ENCODE results near the gene CPLANE1. TPM values are rescaled to one million over a fixed set of nuclear protein-coding genes. Genes with fewer than 3 reads are reported as not detected.
"Not testable (repeated sequence)": the region's sequence is repeated elsewhere in the genome, so short reads cannot be mapped to it uniquely, and the experiment has no call there.

The CPLANE1 gene
- total RNA-seq = 81.1 TPM

DNA sequence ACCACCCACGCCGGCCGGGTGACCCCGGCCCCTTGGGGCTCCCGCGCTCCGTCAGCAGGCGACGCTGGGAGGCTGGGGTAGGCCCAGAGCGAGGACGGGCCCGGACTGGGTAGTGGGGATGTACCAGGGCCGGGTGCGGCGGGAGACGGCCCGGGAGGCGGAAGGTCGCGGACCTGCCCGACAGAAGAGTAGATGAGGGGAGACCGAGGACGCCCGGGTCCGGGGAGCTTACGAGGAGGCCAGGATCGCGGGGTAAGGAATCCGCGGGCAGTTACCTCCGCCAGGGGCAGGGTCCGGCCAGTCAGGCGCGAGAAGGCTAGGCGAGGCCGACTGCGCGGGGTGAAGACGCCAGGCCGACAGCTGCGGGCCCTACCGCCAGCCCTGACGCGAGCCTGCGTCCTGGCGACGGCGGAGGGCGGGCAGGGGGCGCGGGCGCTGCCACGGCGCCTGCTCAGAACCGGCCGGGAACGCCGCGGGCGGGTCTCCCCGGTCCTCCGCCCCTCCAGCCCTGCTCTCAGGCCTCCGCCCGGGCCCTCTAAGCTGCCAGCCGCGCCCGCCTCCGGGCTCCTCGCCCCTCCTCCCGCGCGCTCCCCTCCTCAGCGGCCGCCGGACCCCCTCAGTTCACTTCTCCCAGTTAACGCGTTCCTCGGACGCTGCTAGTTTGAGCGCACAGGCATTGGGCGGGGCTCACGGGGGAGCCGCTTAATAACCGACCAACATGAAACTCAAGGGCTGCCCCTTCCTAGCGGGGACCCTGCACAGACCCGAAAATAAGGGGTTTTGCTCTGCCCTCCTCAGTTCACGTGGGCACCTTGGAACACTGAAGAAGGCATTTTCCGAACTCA, at the start of gene CPLANE1:
Gene CPLANE1, minus strand, starts transcription at position 407 of the 845 bp plus-strand sequence. CDS start 1,678 bp downstream, outside the sequence.
- DNase-seq (ENCODE audit: low spot score in 2 of 2) (peak; percentile 75 to 83), FAIRE-seq (no peak)

DNA sequence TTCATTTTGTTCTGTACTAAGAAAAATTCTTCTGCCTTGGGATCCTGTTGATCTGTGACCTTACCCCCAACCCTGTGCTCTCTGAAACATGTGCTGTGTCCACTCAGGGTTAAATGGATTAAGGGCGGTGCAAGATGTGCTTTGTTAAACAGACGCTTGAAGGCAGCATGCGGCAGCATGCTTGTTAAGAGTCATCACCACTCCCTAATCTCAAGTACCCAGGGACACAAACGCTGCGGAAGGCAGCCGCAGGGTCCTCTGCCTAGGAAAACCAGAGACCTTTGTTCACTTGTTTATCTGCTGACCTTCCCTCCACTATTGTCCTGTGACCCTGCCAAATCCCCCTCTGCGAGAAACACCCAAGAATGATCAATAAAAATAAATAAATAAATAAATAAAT, 47.1 kb upstream of the CPLANE1 start:
- not testable (repeated sequence) for FAIRE-seq; DNase-seq (ENCODE audit: low spot score in 2 of 2)

DNA sequence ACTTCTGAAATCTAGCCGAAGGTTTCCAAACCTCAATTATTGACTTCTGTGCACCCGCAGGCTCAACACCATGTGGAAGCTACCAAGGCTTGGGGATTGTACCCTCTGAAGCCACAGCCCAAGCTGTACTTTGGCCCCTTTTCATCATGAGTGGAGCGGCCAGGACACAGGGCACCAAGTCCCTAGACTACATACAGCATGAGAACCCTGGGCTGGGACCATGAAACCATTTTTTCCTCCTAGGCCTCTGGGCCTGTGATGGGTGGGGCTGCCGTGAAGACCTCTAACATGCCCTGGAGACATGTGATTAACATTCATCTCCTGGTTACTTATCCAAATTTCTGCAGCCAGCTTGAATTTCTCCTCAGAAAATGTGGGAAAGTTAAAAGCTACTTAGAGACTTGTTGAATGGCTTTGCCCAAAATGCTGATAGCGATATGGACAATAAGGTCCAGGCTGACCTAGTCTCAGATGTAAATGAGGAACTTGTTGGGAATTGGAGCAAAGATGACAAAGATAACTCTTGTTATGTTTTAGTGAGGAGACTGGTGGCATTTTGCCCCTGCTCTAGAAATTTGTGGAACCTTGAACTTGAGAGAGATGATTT, 34.1 kb upstream of the CPLANE1 start:
- no peak for FAIRE-seq
- DNase-seq (ENCODE audit: low spot score in 2 of 2) = no peak

DNA sequence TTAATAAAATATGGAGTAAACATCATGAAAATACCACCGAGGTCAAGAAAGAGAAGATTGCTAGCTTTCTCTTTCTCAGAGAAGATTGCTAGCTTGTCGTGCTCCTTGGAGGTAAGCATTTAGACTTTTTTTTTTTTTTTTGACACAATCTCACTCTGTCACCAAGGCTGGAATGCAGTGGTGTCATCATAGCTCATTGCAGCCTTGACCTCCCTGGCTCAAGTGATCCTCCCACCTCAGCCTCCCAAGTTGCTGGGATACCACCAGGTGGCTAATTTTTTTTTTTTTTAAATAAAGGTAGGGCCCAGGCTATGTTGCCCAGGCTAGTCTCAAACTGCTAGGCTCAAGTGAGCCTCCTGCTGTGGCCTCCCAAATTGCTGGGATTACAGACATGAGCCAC, 26.3 kb upstream of the CPLANE1 start:
- no peak for DNase-seq (ENCODE audit: low spot score in 2 of 2)
- FAIRE-seq = no peak

DNA sequence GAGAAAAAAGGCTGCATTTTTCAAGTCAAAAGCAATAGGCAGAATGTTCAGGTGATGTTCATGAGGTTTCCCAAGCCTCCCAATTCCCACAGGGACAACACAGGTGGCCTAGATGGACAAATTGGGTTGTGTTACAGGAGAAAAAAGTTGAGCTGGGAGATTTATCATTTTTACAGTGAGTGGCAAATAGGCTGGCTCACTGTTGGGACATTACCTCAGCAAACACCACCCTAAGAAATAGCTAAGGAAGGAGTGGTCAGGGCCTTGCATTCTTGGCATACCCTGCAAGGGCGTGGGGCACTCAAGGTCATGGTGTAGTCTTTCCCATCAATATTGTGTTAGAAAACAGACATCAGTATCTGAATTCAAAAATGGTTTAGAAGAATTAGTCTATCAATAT, 23.3 kb upstream of the CPLANE1 start:
- no peak for FAIRE-seq
- no peak for DNase-seq (ENCODE audit: low spot score in 2 of 2)

DNA sequence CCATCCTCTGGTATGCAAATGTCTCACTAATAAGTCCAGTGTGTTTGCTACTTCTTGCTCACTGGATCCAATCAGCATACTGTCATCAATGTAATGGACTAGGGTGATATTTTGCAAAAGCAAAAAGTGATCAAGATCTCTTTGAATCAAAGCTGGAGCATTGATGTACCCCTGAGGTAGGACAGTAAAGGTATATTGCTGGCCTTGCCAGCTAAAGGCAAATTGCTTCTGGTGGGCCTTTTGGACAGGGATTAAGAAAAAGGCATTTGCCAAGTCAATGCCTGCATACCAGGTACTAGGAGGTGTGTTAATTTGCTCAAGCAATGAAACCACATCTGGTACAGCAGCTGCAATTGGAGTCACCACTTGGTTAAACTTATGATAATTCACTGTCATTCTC, 18.9 kb upstream of the CPLANE1 start:
- FAIRE-seq; DNase-seq (ENCODE audit: low spot score in 2 of 2): not testable (repeated sequence)

DNA sequence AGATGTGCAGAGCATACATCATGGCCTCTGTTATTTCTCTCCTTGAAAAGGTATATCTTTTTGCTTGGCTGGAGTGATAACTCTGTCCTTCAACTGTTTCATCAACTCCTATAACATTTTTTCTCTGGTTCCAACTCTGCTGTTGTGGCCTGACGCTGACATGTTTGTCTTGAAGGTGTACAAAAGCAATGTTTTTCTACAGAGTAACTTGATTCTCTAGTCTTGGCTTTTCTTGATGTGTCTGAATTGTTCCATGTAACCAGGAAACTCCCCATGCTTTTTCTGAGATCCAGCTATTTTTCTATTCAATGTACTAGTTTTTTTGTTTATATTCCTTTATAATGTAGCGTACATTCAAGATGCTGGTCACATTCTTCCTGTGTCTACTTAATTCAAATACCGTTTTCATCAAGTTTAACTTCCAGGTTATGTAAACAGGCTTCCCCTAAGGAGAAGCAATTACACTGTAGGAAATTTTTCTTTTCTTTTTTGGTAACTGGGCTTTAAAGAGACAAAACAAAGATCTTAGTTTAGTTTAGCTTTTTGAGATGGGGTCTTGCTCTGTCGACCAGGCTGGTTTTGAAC, 6.7 kb upstream of the CPLANE1 start:
- FAIRE-seq (no peak), DNase-seq (ENCODE audit: low spot score in 2 of 2) (no peak)

DNA sequence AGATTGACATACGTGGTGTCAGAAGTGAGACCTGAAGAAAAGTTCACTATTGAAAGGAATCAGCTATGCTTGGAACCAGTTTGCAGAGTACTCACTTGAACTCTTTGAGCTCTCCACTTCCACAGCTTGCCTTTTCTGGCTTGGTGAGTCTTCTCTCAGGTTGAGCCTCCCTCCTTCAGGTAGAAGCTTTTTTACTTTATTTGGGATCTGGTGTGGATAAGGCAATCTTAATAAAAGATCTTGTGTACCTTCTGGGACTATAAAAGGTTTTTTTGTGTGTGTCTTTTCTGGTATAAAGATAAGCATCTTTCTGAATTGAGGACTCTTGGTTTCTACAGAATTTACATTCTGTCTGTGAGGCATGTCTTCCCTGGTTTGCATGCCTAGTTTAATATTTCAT, 5.4 kb upstream of the CPLANE1 start:
- FAIRE-seq (no peak), DNase-seq (ENCODE audit: low spot score in 2 of 2) (no peak)

DNA sequence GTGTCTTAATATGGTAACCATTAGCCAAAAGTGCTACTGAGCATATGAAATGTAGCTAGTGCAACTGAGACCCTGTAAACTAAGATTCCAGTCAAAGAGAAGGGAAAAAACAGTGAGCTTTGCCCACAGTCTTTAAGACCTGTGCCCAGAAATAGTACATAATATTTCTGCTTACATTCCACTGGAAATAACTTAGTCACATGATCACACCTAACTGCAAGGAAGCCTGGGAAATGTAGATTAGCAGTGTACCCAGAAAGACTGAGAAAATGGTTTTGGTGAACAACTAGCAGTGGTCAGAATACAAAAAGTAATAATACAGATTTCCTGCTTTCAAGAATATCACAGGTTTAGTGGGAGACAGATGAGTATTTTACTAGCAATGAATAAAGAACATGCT, 2.5 kb upstream of the CPLANE1 start:
- FAIRE-seq = no peak
- DNase-seq (ENCODE audit: low spot score in 2 of 2) = no peak

DNA sequence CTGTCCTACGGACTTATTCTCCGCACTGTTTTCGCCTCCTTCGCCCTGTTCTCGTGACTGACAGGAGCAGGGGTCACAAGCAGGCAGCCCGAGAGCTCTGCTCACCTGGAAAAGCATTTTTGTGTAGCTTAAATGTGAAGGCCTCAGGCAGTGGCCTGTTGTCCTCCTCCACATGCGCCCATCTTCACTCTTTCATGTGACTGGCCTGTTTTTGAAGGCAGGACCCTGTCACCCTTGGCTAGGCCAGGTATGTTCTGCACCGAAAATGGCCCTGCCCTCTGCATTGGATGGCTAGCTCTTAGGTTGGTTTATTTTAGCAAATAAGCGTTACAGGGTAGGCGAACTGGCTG, 614 bp upstream of the CPLANE1 start:
- no peak for DNase-seq (ENCODE audit: low spot score in 2 of 2)
- no peak for FAIRE-seq

DNA sequence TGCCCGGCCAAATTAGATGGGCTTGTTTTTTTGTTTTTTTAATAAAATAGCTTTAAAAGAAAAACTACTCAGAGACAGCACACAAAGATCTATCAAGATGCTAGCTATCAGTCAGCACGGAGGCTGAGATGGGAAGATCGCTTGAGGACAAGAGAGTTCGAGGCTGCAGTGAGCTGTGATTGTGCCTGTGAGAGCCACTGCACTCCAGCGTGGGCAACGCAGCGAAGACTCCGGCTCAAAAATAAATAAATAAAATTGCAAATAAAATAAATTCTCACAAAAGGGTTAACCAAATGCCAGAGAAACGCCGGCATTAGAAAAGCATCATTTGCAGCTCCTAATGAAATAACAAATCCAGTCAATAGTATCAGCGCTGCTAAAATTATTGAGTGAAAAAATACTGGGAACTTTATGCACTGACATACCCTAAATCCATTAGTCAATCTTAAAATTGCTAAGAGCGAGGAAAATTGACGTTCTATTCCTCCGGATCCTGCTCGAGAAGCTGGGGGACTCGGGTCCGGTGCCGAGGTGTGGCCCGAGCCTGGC, 681 bp downstream of the CPLANE1 start:
- FAIRE-seq (no peak), DNase-seq (ENCODE audit: low spot score in 2 of 2) (no peak)

DNA sequence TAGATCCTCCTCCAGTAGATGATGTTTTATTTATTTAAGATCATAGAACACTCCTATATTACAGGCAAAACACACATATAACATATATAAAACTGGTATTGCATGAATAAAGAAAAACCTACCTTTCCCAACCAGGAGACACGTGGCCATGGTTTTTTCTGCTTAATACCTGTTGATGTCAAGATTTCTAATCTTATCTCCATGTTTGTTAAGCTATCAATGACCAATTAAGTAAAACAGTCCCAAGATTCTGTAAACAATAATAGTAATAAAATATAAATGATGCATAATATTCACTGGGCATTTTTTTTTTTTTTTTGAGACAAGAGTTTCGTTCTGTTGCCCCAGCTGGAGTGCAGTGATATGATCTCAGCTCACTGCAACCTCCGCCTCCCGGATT, 1.7 kb downstream of the CPLANE1 start:
- no peak for FAIRE-seq
- no peak for DNase-seq (ENCODE audit: low spot score in 2 of 2)

DNA sequence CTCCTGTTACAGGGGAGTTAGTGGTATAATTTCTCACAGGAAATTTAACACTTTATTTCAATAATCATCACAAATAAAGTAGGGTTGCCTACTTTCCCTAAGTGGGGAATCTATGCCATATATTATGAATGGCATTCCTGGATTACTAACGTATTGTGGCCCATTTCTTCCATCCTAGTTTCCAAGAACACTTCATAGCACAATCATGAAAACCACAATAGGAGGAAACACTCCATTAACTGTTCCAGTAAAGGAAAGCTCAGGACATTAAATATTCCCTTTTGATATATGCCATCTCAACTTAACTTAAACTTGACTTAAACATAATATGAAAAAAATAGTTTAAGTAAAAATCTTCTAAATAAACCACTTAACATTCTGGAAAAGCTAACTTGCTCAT, 2.1 kb downstream of the CPLANE1 start:
- no peak for FAIRE-seq

DNA sequence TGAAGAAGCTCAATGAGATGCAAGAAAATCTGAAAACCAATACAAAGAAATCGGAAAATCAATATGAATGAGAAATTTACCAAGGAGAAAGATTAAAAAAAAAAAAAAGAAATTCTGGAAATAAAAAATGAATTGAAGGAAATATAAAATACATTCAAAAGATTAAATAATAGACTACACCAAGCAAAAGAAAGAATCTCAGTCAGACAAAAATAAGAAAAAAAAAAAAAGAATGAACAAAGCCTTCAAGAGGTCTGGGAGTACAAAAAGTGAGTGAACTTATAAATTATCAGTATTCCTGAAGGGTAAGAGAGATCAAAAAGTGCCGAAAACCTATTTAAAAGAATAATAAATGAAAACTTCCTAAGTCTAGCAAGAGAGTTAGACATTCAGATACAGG, 14.9 kb downstream of the CPLANE1 start:
- FAIRE-seq = peak; percentile 69
- no peak for DNase-seq (ENCODE audit: low spot score in 2 of 2)

More for the DNA sequence above, 2.1 kb downstream of the CPLANE1 start:
- no peak for DNase-seq (ENCODE audit: low spot score in 2 of 2)

DNA sequence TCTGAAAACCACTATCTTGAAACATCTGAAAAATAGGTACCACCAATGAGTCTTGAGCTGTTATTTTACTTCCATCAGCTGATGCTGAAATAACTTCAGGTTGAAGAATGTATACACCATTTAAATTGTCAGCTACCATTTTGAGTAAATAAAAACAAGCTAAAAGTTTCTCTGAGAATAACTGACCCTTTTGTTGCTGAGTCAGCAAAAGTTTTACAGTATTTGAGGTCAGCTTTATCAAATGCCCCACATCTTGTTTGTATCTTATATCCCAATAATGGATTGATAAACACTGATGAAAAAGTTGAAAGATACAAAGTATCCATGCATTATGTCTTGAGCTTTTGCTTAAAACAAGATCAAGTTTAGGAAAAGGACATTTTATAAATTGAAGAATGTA, 22.8 kb downstream of the CPLANE1 start:
- no peak for FAIRE-seq

DNA sequence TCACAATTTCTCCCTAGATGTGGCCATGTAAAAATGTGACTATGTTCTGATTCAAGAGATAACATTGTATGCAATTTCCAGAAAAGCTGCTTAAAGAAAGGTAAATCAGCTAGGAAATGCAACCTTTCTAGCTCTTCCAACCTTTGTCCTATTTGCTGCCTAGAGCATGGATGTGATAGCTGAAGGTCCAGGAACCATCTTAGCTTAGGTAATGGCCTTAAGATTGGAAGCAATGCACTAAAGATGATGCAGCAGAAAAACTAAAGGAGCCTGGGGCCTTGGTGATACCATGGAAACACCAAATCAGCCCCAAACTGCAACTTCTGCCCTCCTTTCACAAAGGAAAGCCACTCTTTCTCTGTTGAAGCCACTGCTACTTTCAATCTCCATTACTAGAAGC, 27.0 kb downstream of the CPLANE1 start:
- no peak for DNase-seq (ENCODE audit: low spot score in 2 of 2)
- no peak for FAIRE-seq

More for the DNA sequence above, 22.8 kb downstream of the CPLANE1 start:
- DNase-seq (ENCODE audit: low spot score in 2 of 2) = no peak

DNA sequence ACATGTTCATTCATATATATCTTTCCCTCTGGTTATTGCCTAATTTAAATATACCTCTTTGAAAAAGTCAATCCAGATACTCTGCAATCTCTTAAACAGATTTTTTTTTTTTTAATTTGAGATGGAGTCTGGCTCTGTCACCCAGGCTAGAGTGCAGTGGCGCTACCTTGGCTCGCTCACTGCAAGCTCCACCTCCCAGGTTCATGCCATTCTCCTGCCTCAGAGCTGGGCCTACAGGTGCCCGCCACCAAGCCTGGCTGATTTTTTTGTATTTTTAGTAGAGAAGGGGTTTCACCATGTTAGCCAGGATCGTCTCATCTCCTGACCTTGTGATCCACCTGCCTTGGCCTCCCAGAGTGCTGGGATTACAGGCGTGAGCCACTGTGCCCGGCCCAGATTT, 28.8 kb downstream of the CPLANE1 start:
- DNase-seq (ENCODE audit: low spot score in 2 of 2); FAIRE-seq: not testable (repeated sequence)

DNA sequence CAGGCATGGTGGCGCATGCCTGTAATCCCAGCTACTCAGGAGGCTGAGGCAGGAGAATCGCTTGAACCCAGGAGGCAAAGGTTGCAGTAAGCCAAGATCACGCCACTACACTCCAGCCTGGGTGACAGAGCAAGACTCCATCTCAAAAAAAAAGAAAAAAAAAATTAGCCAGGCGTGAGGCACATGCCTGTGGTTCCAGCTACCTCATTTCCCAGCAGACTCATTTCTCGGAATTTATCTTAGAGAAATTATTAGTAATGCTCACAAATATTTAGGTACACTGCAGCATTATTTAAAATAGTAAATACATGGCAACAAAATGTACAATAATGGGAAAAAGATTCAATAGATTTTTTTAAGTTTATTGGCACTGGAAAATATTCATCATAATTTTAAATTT, 29.8 kb downstream of the CPLANE1 start:
- not testable (repeated sequence) for FAIRE-seq; DNase-seq (ENCODE audit: low spot score in 2 of 2)

DNA sequence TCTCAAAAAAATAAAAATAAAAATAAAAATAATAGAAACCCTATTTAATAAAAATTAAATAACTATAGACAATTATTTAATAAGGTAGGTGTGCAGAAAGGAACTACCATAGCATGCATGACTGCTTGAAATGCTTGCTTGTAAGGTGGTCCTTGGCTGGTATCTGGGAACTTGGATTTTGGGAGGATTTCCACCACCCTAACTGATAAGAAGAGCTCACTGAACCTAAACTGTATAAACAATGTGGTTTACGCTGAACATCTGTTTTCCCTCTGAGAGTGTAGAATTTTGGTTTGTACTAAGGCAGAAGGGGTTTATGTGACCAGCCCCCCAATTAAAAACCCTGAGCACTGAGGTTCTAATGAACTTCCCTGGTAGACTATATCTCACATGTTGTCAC, 31.2 kb downstream of the CPLANE1 start:
- FAIRE-seq = no peak
- DNase-seq (ENCODE audit: low spot score in 2 of 2) = no peak

DNA sequence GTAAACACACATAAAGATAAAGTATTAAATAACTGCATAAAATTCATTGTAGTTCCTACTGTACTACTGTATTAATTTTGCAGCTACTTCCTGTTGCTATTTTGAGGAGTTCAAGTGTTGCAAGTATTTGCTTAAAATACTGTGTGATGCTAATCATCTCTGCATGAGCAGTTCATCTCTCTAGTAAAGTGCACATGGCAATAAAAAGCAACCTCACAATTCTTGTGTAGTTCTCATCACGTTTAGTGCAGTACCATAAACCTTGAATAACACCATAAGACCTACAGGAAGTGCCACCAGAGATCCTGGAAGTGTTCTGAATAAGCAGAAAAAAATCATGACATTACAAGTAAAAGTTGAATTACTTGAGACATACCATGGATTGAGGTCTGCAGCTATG, 34.6 kb downstream of the CPLANE1 start:
- no peak for FAIRE-seq
- DNase-seq (ENCODE audit: low spot score in 2 of 2) = no peak

DNA sequence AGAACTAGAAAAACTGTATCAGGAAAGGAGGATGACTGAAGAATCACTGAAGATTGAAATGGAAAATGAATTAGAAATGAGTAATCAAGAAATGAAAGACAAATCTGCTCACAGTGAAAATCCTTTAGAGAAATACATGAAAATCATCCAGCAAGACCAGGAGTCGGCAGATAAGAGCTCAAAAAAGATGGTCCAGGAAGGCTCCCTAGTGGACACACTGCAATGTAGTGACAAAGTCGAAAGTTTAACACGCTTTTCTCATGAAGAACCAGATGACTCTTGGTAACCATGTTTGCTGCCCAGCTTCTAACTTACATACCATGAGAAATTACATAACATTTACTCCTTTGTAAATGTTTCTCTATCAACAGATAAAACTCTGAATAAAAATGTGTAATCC, 37.1 kb downstream of the CPLANE1 start:
- no peak for DNase-seq (ENCODE audit: low spot score in 2 of 2)
- no peak for FAIRE-seq

Data from frontal cortex (tissue), 4 donors.